BLaER1 treated with 17β-estradiol and CSF1 and Interleukin-3, amounts not matched to agents 10 nM and 100 nM (cell line): ENCODE results near the gene RHBDL1.
A peak's percentile ranks its signal among the peaks of the same experiment; 100 is the strongest.

Experiments
- H3K27ac ChIP-seq, 11 experiments: shearing (Covaris generic); formaldehyde crosslinking; 2 replicates each; pipeline ENCODE4 v1.8.1; 2022
- H3K27me3 ChIP-seq, 11 experiments: shearing (Covaris generic); formaldehyde crosslinking; 2 replicates each; pipeline ENCODE4 v1.8.1; 2022
- H3K36me3 ChIP-seq, 11 experiments: shearing (Covaris generic); formaldehyde crosslinking; 2 replicates each; pipeline ENCODE4 v1.8.1; 2022
- H3K4me1 ChIP-seq, 10 experiments: shearing (Covaris generic); formaldehyde crosslinking; 2 replicates each; pipeline ENCODE4 v1.8.1; 2022
- H3K4me2 ChIP-seq, 11 experiments: shearing (Covaris generic); formaldehyde crosslinking; 2 replicates each; pipeline ENCODE4 v1.8.1; 2022
- H3K4me3 ChIP-seq, 10 experiments: shearing (Covaris generic); formaldehyde crosslinking; 2 replicates each; pipeline ENCODE4 v1.8.1; 2022
- H3K9ac ChIP-seq, 11 experiments: shearing (Covaris generic); formaldehyde crosslinking; 2 replicates each; pipeline ENCODE4 v1.8.1; 2022
- H3K9me3 ChIP-seq, 11 experiments: shearing (Covaris generic); formaldehyde crosslinking; replicated peaks in 1 of 11; 2 replicates each; pipeline ENCODE4 v1.8.1; 2022
- H4K20me1 ChIP-seq, 11 experiments: shearing (Covaris generic); formaldehyde crosslinking; 2 replicates each; pipeline ENCODE4 v1.8.1; 2022
- Cebpa-rat ChIP-seq, 11 experiments: shearing (Covaris generic); IDR thresholded peaks; 2 replicates each; pipeline ENCODE4 v1.8.1; 2022

Gene RHBDL1

DNA sequence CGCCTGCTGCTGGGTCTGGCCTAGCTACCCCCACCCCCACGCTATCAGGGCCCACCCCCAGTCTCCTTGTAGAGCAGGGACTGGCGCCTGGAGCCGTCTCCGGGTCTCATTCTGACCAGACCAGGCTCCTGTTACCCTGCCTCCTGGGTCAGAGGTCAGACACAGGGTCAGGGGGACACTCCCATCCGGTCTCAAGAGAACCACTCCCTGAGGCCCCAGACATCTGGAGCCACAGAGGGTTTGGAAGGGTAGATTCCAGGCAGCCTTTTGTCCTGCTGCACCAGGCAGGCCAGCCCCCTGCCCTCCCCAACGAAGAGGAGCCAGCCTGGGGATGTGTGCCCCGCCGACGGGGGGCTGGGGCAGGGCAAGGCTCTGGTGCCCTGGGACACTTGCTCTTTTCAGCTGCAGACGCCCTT, 45.6 kb upstream of the RHBDL1 start:
- H3K27ac ChIP-seq: no peak overlapping the region

DNA sequence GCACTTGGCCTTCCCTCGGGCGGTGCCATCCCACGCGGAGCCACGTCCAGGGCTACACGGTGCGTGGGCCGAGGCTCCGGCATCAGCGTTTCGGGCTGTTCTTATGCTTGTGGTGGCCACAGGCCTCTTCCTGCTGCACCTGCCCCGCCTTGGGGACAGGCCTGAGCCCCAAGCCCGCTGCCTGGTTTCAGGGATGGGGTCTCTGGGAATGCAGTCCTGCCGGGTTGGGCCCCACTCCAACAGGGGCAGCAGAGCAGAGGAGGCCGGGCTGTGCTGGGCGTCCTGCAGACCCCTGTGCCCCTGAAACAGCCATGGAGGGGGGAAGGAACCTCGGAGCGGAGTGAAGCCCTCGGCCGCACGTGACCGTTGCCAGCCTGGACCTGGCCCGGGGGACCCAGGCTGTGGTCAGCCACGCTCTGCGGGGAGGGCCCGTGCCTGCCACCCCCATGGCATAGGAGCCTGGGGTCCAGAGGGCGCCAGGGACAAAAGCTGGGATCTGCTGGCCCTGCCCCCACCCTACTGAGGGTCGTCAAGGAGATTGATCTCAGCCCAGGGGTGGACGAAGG, 45.1 kb upstream of the RHBDL1 start:
- Histone ChIP-seq H3K4me2 (peak overlapping the region in 10 of 11 experiments; percentile 19 to 64 (median 50); a peak in 14 of 22 replicates), H3K36me3 (peaks cover 21 to 70% (median 59%) of the 10 kb centered on the region in 11 experiments), H3K9me3 (no peaks in the 10 kb centered on the region), H3K4me1 (peaks cover 23 to 52% (median 34%) of the 10 kb centered on the region in 10 experiments), H3K27me3 (no peaks in the 10 kb centered on the region), H3K27ac (no peak overlapping the region), H4K20me1 (peaks cover 1 to 95% (median 62%) of the 10 kb centered on the region in 11 experiments; a peak in 20 of 22 replicates), H3K4me3 (no peak overlapping the region), H3K9ac (peak overlapping the region in 6 of 11 experiments; percentile 7 to 58 (median 50); a peak in 8 of 22 replicates)
- no peak for TF ChIP-seq Cebpa-rat (IDR thresholded peaks at IDR 0.05)

More for the DNA sequence above, 45.6 kb upstream of the RHBDL1 start:
- Histone ChIP-seq H4K20me1 (peaks cover 4 to 95% (median 62%) of the 10 kb centered on the region in 11 experiments; a peak in 20 of 22 replicates), H3K4me1 (peaks cover 23 to 47% (median 33%) of the 10 kb centered on the region in 10 experiments), H3K4me3 (no peak overlapping the region), H3K9ac (peak overlapping the region in 3 of 11 experiments; percentile 49 to 53 (median 50); a peak in 5 of 22 replicates), H3K27me3 (no peaks in the 10 kb centered on the region), H3K9me3 (no peaks in the 10 kb centered on the region), H3K4me2 (peak overlapping the region in 7 of 11 experiments; percentile 19 to 64 (median 51); a peak in 5 of 22 replicates), H3K36me3 (peaks cover 21 to 72% (median 59%) of the 10 kb centered on the region in 11 experiments)
- no peak for TF ChIP-seq Cebpa-rat (IDR thresholded peaks at IDR 0.05)

GRCh38 chr16:630815-631405, 44.6 kb upstream of the RHBDL1 start, which contains the start of gene WFIKKN1:
Gene WFIKKN1 (plus strand): TSS chr16:630985. CDS start chr16:631254, 269 bp downstream.
- no peak within 1 kb of the TSS for H3K27ac ChIP-seq
- no peak within 1 kb of the TSS for H3K4me3 ChIP-seq
- no peaks in the 10 kb centered on the region for H3K27me3 ChIP-seq
- H3K9me3 ChIP-seq: no peaks in the 10 kb centered on the region
- no peak for TF ChIP-seq Cebpa-rat (IDR thresholded peaks at IDR 0.05)
- peaks cover 21 to 64% (median 53%) of the 10 kb centered on the region in 11 experiments for H3K36me3 ChIP-seq
- peak within 1 kb of the TSS in 9 of 11 experiments; percentile 5 to 58 (median 42); a peak in 11 of 22 replicates for H3K9ac ChIP-seq
- H3K4me1 ChIP-seq: peaks cover 24 to 53% (median 34%) of the 10 kb centered on the region in 10 experiments
- H3K4me2 ChIP-seq: peak within 1 kb of the TSS; percentile 31 to 64 (median 51); a peak in 21 of 22 replicates
- H4K20me1 ChIP-seq: peaks cover 0 to 91% (median 57%) of the 10 kb centered on the region in 11 experiments; a peak in 19 of 22 replicates

DNA sequence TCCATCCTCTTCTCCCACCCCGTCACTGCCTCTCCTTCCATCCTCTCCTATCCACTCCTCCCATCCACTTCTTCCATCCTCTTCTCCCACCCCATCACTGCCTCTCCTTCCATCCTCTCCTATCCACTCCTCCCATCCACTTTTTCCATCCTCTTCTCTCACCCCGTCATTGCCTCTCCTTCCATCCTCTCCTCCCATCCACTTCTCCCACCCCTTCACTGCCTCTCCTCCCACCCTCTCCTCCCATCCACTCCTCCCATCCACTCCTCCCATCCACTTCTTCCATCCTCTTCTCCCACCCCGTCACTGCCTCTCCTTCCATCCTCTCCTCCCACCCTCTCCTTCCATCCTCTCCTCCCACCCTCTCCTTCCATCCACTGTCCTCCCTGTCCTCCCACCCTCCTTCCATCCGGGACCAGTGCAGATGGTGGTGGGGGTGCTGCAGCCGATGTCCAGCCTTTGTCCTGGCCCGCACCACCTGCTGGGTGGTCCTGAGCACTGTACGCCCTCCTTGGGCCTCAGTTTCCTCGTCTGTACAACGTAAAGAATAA, 43.6 kb upstream of the RHBDL1 start:
- peaks cover 24 to 44% (median 31%) of the 10 kb centered on the region in 10 experiments for H3K4me1 ChIP-seq
- H3K4me2 ChIP-seq: no peak overlapping the region
- H3K27me3 ChIP-seq: no peaks in the 10 kb centered on the region
- peaks cover 21 to 55% (median 44%) of the 10 kb centered on the region in 11 experiments; a peak in 21 of 22 replicates for H3K36me3 ChIP-seq
- no peak overlapping the region for H3K9ac ChIP-seq
- no peak overlapping the region for H3K4me3 ChIP-seq
- H3K9me3 ChIP-seq: no peaks in the 10 kb centered on the region
- TF ChIP-seq Cebpa-rat (IDR thresholded peaks at IDR 0.05): no peak
- H3K27ac ChIP-seq: no peak overlapping the region
- H4K20me1 ChIP-seq: peaks cover 0 to 84% (median 53%) of the 10 kb centered on the region in 11 experiments; a peak in 19 of 22 replicates

DNA sequence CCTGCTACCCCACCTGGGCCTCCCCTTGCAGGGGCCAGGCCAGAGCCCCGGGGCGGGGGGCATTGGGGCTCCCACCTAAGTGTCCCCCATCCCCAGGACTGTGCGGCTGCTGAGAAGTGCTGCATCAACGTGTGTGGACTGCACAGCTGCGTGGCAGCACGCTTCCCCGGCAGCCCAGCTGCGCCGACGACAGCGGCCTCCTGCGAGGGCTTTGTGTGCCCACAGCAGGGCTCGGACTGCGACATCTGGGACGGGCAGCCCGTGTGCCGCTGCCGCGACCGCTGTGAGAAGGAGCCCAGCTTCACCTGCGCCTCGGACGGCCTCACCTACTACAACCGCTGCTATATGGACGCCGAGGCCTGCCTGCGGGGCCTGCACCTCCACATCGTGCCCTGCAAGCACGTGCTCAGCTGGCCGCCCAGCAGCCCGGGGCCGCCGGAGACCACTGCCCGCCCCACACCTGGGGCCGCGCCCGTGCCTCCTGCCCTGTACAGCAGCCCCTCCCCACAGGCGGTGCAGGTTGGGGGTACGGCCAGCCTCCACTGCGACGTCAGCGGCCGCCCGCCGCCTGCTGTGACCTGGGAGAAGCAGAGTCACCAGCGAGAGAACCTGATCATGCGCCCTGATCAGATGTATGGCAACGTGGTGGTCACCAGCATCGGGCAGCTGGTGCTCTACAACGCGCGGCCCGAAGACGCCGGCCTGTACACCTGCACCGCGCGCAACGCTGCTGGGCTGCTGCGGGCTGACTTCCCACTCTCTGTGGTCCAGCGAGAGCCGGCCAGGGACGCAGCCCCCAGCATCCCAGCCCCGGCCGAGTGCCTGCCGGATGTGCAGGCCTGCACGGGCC, 42.8 kb upstream of the RHBDL1 start:
- H4K20me1 ChIP-seq: peaks cover 0 to 76% (median 53%) of the 10 kb centered on the region in 11 experiments; a peak in 19 of 22 replicates

DNA sequence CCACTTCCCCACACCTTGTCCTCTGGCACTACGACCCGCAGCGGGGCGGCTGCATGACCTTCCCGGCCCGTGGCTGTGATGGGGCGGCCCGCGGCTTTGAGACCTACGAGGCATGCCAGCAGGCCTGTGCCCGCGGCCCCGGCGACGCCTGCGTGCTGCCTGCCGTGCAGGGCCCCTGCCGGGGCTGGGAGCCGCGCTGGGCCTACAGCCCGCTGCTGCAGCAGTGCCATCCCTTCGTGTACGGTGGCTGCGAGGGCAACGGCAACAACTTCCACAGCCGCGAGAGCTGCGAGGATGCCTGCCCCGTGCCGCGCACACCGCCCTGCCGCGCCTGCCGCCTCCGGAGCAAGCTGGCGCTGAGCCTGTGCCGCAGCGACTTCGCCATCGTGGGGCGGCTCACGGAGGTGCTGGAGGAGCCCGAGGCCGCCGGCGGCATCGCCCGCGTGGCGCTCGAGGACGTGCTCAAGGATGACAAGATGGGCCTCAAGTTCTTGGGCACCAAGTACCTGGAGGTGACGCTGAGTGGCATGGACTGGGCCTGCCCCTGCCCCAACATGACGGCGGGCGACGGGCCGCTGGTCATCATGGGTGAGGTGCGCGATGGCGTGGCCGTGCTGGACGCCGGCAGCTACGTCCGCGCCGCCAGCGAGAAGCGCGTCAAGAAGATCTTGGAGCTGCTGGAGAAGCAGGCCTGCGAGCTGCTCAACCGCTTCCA, 42.0 kb upstream of the RHBDL1 start:
- Histone ChIP-seq H3K9me3 (no peaks in the 10 kb centered on the region), H3K36me3 (peaks cover 15 to 38% (median 31%) of the 10 kb centered on the region in 11 experiments; a peak in 21 of 22 replicates), H3K9ac (0 out of 22 replicates have a peak overlapping the region, but pooled peaks of 1 of the 11 experiments have one; percentile 23), H3K4me2 (no peak overlapping the region), H3K4me1 (peaks cover 36 to 46% (median 41%) of the 10 kb centered on the region in 10 experiments), H4K20me1 (peaks cover 0 to 68% (median 49%) of the 10 kb centered on the region in 11 experiments; a peak in 19 of 22 replicates), H3K27me3 (no peaks in the 10 kb centered on the region), H3K27ac (no peak overlapping the region), H3K4me3 (no peak overlapping the region)
- TF ChIP-seq Cebpa-rat (IDR thresholded peaks at IDR 0.05): no peak

More for the DNA sequence above, 42.8 kb upstream of the RHBDL1 start:
- Histone ChIP-seq H3K9me3 (no peaks in the 10 kb centered on the region), H3K36me3 (peaks cover 15 to 46% (median 36%) of the 10 kb centered on the region in 11 experiments; a peak in 21 of 22 replicates), H3K4me2 (no peak overlapping the region), H3K4me3 (no peak overlapping the region), H3K4me1 (peaks cover 29 to 42% (median 35%) of the 10 kb centered on the region in 10 experiments), H3K27ac (no peak overlapping the region), H3K9ac (no peak overlapping the region), H3K27me3 (no peaks in the 10 kb centered on the region)
- no peak for TF ChIP-seq Cebpa-rat (IDR thresholded peaks at IDR 0.05)

DNA sequence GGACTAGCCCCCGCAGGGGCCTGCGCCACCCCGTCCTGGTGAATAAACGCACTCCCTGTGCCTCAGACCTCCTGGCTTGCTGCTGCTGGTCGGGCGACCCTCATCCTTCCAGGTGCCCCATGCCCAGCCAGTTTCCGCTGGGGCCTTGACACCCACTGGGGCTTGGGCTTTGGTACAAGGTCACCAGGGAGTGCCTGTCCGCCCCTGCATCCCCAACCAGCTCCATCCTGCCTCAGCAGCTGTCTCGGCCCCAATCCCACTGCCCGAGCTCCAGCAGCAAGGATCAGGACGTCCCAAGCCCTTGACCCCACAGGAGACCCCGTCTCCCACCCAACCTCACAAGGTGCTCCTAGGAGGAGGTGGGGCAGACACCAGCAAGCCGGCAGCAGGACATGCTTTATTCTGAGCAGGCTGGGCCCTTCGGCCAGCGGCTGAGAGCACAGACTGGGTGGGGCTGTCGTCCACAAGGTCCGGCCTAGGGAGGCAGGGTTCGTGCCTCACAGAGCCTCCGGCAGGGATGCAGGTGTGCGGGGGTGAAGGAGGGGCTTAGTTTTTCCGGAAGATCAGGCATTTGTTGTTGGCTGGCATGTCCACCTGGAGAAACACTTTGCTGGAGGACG, 41.3 kb upstream of the RHBDL1 start:
- Histone ChIP-seq H3K27ac (no peak overlapping the region), H3K27me3 (no peaks in the 10 kb centered on the region), H3K36me3 (peaks cover 15 to 32% (median 25%) of the 10 kb centered on the region in 11 experiments; a peak in 21 of 22 replicates), H3K4me1 (peaks cover 43 to 53% (median 47%) of the 10 kb centered on the region in 10 experiments), H3K4me3 (peak overlapping the region in 4 of 10 experiments; percentile 85 to 98 (median 90); a peak in 3 of 20 replicates), H3K9ac (peak overlapping the region in 9 of 11 experiments; percentile 82 to 94 (median 91); a peak in 11 of 22 replicates), H3K4me2 (peak overlapping the region in 8 of 11 experiments; percentile 82 to 97 (median 91); a peak in 11 of 22 replicates), H3K9me3 (no peaks in the 10 kb centered on the region), H4K20me1 (peaks cover 0 to 61% (median 44%) of the 10 kb centered on the region in 11 experiments; a peak in 19 of 22 replicates)
- no peak for TF ChIP-seq Cebpa-rat (IDR thresholded peaks at IDR 0.05)
